Measurements from ENCODE around the gene CTSH.

CTSH gene

GRCh38 chr15:78944669-78945407 lies at the start of gene CTSH:
TSS of gene CTSH (minus strand) at chr15:78945046. CDS start at chr15:78944981, 65 bp downstream.
- peak within 1 kb of the TSS; percentile 76 for H3K9ac ChIP-seq (ENCODE audit: low read depth, low read length)
- 0 out of 2 replicates have a peak, but pooled peaks cover 4% of the 10 kb centered on the region for H3K4me1 ChIP-seq (ENCODE audit: insufficient read depth, low read length)
- H3K9me3 ChIP-seq (ENCODE audit: insufficient read depth, low read depth, low read length), result no peaks in the 10 kb centered on the region
- peaks cover 36% of the 10 kb centered on the region for H3K27me3 ChIP-seq (ENCODE audit: insufficient read depth, low read length)
- peak within 1 kb of the TSS; percentile 76 for H3K4me3 ChIP-seq (ENCODE audit: low read length)
- H3K36me3 ChIP-seq (ENCODE audit: insufficient read depth, low read depth, low read length), result no peaks in the 10 kb centered on the region
- no peak within 1 kb of the TSS for H3K27ac ChIP-seq (ENCODE audit: low read length)

DNA sequence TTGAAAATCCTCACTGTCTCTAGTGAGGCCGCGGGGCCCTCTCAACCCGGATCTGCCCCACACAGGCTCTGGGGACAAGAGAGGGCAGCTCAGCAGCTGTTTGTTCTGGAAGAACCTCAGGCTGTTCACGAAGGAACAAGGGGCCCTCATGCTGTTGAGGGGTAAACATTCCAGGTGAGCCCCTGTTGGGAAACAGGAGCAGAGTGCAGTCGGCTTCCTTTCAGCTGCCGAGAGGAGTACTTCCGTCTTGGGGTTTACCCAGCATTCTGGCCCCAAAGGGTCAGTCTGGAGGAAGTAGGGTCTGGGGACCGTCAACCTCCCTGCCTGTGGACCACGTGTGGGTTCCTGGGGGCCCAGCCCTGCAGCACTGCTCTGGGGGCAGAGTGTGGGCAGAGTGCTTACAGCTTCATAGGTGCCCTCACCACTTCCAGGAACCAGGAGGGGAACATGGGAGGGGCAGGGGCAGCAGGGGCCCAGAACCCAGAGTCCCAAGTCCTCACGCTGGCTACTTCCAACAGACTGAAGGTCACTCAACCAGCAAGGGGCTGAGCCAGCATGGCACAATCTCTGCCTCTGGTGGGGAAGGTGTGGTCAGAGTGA lies 49.2 kb upstream of the CTSH start:
- Histone ChIP-seq H3K9me3 (ENCODE audit: insufficient read depth, low read depth, low read length) (no peaks in the 10 kb centered on the region), H3K27ac (ENCODE audit: low read length) (no peak overlapping the region), H3K9ac (ENCODE audit: low read depth, low read length) (no peak overlapping the region), H3K4me1 (ENCODE audit: insufficient read depth, low read length) (no peaks in the 10 kb centered on the region), H3K27me3 (ENCODE audit: insufficient read depth, low read length) (no peaks in the 10 kb centered on the region), H3K36me3 (ENCODE audit: insufficient read depth, low read depth, low read length) (no peaks in the 10 kb centered on the region), H3K4me3 (ENCODE audit: low read length) (no peak overlapping the region)

DNA sequence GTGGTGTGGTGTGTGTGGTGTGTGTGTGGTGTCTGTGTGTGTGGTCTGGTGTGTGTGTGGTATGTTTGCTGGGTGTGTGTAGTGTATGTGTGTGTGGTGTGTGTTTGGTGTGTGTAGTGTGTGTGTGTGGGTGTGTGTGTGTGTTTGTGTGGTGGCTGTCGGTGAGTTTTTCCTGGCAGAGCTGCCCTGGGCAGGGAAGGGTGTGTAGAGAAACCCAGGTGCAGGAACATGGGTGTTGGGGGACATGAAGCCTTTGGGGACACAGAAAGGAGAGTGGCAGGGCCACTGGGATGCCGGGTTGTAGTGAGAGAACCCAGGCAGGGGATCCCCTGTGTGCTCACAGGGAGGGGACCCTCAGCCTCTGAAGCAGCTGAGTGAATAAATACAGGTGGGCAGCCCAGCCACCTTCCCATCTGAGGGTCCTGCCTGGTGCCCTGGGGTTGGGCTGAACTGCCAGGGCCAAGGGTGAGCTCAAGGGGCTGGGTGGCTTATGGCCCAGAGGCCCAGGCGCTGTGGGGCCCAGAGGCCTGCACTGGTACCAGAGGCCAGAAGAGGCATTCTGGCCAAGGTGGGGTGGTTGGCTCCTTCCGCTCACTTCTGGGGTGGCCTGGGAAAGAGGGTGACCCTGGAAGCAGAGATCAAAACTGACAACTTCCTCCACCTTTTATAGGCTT lies 48.5 kb upstream of the CTSH start:
- Histone ChIP-seq H3K27me3 (ENCODE audit: insufficient read depth, low read length) (no peaks in the 10 kb centered on the region), H3K9ac (ENCODE audit: low read depth, low read length) (no peak overlapping the region), H3K36me3 (ENCODE audit: insufficient read depth, low read depth, low read length) (no peaks in the 10 kb centered on the region), H3K4me3 (ENCODE audit: low read length) (no peak overlapping the region), H3K4me1 (ENCODE audit: insufficient read depth, low read length) (no peaks in the 10 kb centered on the region), H3K9me3 (ENCODE audit: insufficient read depth, low read depth, low read length) (no peaks in the 10 kb centered on the region), H3K27ac (ENCODE audit: low read length) (no peak overlapping the region)

- Histone ChIP-seq H3K27me3 (ENCODE audit: insufficient read depth, low read length) (no peaks in the 10 kb centered on the region), H3K4me3 (ENCODE audit: low read length) (no peak overlapping the region), H3K9me3 (ENCODE audit: insufficient read depth, low read depth, low read length) (no peaks in the 10 kb centered on the region), H3K4me1 (ENCODE audit: insufficient read depth, low read length) (no peaks in the 10 kb centered on the region), H3K9ac (ENCODE audit: low read depth, low read length) (no peak overlapping the region), H3K27ac (ENCODE audit: low read length) (no peak overlapping the region), H3K36me3 (ENCODE audit: insufficient read depth, low read depth, low read length) (no peaks in the 10 kb centered on the region)
These were observed 47.8 kb upstream of the CTSH start for GRCh38 chr15:78992416-78993256.

GRCh38 chr15:78991879-78992278 lies 47.0 kb upstream of the CTSH start:
- H3K27ac ChIP-seq (ENCODE audit: low read length), result no peak overlapping the region
- H3K4me3 ChIP-seq (ENCODE audit: low read length), result no peak overlapping the region
- no peaks in the 10 kb centered on the region for H3K36me3 ChIP-seq (ENCODE audit: insufficient read depth, low read depth, low read length)
- no peaks in the 10 kb centered on the region for H3K27me3 ChIP-seq (ENCODE audit: insufficient read depth, low read length)
- H3K9me3 ChIP-seq (ENCODE audit: insufficient read depth, low read depth, low read length), result no peaks in the 10 kb centered on the region
- no peak overlapping the region for H3K9ac ChIP-seq (ENCODE audit: low read depth, low read length)
- H3K4me1 ChIP-seq (ENCODE audit: insufficient read depth, low read length), result no peaks in the 10 kb centered on the region

- no peaks in the 10 kb centered on the region for H3K4me1 ChIP-seq (ENCODE audit: insufficient read depth, low read length)
- H3K27ac ChIP-seq (ENCODE audit: low read length), result no peak overlapping the region
- H3K4me3 ChIP-seq (ENCODE audit: low read length), result no peak overlapping the region
- H3K36me3 ChIP-seq (ENCODE audit: insufficient read depth, low read depth, low read length), result no peaks in the 10 kb centered on the region
- H3K9me3 ChIP-seq (ENCODE audit: insufficient read depth, low read depth, low read length), result no peaks in the 10 kb centered on the region
- no peak overlapping the region for H3K9ac ChIP-seq (ENCODE audit: low read depth, low read length)
- H3K27me3 ChIP-seq (ENCODE audit: insufficient read depth, low read length), result no peaks in the 10 kb centered on the region
These were observed 46.6 kb upstream of the CTSH start for GRCh38 chr15:78991476-78991875.

GRCh38 chr15:78990278-78990677 lies 45.4 kb upstream of the CTSH start:
- Histone ChIP-seq H3K27ac (ENCODE audit: low read length) (no peak overlapping the region), H3K4me1 (ENCODE audit: insufficient read depth, low read length) (no peaks in the 10 kb centered on the region), H3K9ac (ENCODE audit: low read depth, low read length) (no peak overlapping the region), H3K27me3 (ENCODE audit: insufficient read depth, low read length) (no peaks in the 10 kb centered on the region), H3K4me3 (ENCODE audit: low read length) (no peak overlapping the region), H3K9me3 (ENCODE audit: insufficient read depth, low read depth, low read length) (no peaks in the 10 kb centered on the region), H3K36me3 (ENCODE audit: insufficient read depth, low read depth, low read length) (no peaks in the 10 kb centered on the region)

- no peaks in the 10 kb centered on the region for H3K9me3 ChIP-seq (ENCODE audit: insufficient read depth, low read depth, low read length)
- H3K4me3 ChIP-seq (ENCODE audit: low read length), result no peak overlapping the region
- H3K9ac ChIP-seq (ENCODE audit: low read depth, low read length), result no peak overlapping the region
- no peaks in the 10 kb centered on the region for H3K27me3 ChIP-seq (ENCODE audit: insufficient read depth, low read length)
- H3K4me1 ChIP-seq (ENCODE audit: insufficient read depth, low read length), result no peaks in the 10 kb centered on the region
- H3K36me3 ChIP-seq (ENCODE audit: insufficient read depth, low read depth, low read length), result no peaks in the 10 kb centered on the region
- no peak overlapping the region for H3K27ac ChIP-seq (ENCODE audit: low read length)
These were observed 44.9 kb upstream of the CTSH start for GRCh38 chr15:78989701-78990240.

DNA sequence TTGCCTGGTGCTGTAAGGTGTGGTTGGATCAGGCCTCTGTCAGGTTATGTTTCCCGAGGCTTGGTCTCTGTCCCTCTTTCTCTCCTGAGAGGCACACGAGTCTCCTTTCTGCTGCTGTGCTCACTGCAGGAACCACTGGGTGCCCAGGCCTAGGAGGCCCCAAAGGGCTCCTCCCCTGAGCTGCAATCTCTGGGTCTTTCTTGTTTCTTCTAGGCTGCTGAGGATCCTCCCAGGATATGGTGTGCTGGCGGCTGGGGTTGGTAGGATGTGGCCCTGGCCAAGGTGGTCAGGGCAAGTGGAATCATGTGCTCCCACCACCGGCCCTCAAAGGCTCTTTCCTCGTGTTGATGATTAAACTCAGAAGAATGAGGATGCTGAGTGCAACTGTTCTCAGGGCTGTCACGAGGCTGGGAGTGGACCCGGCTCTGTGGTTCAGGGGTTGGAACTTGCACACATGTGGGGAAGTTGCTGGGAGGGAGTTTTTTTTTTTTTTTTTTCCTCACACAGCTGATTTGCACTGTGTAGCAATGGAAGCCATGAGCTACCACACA lies 43.6 kb upstream of the CTSH start:
- Histone ChIP-seq H3K9me3 (ENCODE audit: insufficient read depth, low read depth, low read length) (no peaks in the 10 kb centered on the region), H3K36me3 (ENCODE audit: insufficient read depth, low read depth, low read length) (no peaks in the 10 kb centered on the region), H3K9ac (ENCODE audit: low read depth, low read length) (no peak overlapping the region), H3K27me3 (ENCODE audit: insufficient read depth, low read length) (no peaks in the 10 kb centered on the region; the same call in 1 of the 2 replicates), H3K4me3 (ENCODE audit: low read length) (no peak overlapping the region), H3K27ac (ENCODE audit: low read length) (no peak overlapping the region), H3K4me1 (ENCODE audit: insufficient read depth, low read length) (no peaks in the 10 kb centered on the region)

GRCh38 chr15:78987556-78988360 lies 42.9 kb upstream of the CTSH start:
- no peaks in the 10 kb centered on the region; the same call in 1 of the 2 replicates for H3K27me3 ChIP-seq (ENCODE audit: insufficient read depth, low read length)
- H3K36me3 ChIP-seq (ENCODE audit: insufficient read depth, low read depth, low read length), result no peaks in the 10 kb centered on the region
- H3K27ac ChIP-seq (ENCODE audit: low read length), result no peak overlapping the region
- H3K4me1 ChIP-seq (ENCODE audit: insufficient read depth, low read length), result no peaks in the 10 kb centered on the region
- H3K9me3 ChIP-seq (ENCODE audit: insufficient read depth, low read depth, low read length), result no peaks in the 10 kb centered on the region
- no peak overlapping the region for H3K9ac ChIP-seq (ENCODE audit: low read depth, low read length)
- no peak overlapping the region for H3K4me3 ChIP-seq (ENCODE audit: low read length)

Measured in iPS-20b (cell line).